Measurements from ENCODE around the gene NUDT21.

- no peak for TF ChIP-seq EZH2 (IDR thresholded peaks at IDR 0.05; ENCODE audit: low read depth)
- TF ChIP-seq, protein P1, sequence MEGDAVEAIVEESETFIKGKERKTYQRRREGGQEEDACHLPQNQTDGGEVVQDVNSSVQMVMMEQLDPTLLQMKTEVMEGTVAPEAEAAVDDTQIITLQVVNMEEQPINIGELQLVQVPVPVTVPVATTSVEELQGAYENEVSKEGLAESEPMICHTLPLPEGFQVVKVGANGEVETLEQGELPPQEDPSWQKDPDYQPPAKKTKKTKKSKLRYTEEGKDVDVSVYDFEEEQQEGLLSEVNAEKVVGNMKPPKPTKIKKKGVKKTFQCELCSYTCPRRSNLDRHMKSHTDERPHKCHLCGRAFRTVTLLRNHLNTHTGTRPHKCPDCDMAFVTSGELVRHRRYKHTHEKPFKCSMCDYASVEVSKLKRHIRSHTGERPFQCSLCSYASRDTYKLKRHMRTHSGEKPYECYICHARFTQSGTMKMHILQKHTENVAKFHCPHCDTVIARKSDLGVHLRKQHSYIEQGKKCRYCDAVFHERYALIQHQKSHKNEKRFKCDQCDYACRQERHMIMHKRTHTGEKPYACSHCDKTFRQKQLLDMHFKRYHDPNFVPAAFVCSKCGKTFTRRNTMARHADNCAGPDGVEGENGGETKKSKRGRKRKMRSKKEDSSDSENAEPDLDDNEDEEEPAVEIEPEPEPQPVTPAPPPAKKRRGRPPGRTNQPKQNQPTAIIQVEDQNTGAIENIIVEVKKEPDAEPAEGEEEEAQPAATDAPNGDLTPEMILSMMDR (conservative IDR thresholded peaks at IDR 0.05), result no peak
Measured at GRCh38 chr16:56388209-56388608, 62.9 kb downstream of the NUDT21 start.
